Activated CD4-positive, alpha-beta T cell treated with anti-CD3 and anti-CD28 coated beads, Interleukin-10, Interleukin-2, amounts not matched to agents 100 ng/mL and 50 ng/mL, durations not matched to agents 16 hours and 8 hours (primary cell): Measurements from ENCODE around the gene NDST1.
A peak's percentile ranks its signal among the peaks of the same experiment; 100 is the strongest.

Experiments
- DNase-seq: peaks from one replicate; pipeline ENCODE4 v3.0.0-alpha.2; 2020

The NDST1 gene

DNA sequence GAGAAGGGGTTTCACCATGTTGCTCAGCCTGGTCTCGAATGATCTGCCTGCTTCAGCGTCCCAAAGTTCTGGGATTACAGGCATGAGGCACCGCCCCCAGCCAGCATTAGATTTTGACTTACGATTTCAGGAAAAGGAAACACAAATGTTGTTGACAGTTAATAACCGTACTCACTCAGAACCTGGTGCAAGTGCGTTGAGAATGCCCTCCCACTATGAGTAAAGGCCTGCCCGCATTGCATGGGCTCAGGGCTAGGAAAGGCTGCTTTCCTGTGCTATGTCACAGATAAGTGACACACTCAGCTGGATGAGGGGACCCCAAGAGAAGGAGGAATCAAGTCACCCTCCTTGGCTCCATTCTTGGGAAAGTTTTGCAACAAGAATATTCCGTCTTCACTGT is 42.4 kb downstream of the NDST1 start:
- no peak for DNase-seq

DNA sequence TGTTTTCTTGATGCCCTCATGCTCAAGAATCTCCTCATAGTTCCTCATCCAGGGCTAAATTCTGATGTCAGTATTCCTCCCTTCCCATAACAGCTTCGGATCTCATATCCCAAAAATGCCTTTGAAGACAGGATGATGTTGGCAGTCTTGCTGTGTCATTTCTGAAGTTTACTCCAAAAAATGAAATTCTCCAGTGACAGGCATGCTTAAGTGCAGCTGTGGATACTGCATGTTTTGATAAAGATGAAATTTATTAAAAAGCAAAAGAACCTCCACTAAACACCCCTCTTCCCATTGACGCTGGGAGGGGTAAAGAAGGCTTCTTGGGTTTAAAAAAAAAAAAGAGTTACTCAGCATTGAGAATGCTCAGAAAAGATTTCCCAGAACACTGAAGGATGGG is 43.1 kb downstream of the NDST1 start:
- DNase-seq = no peak

- no peak for DNase-seq
Measured at GRCh38 chr5:150553402-150553801, 45.5 kb downstream of the NDST1 start.

- DNase-seq = no peak
Measured at GRCh38 chr5:150553911-150554310, 46.0 kb downstream of the NDST1 start.

DNA sequence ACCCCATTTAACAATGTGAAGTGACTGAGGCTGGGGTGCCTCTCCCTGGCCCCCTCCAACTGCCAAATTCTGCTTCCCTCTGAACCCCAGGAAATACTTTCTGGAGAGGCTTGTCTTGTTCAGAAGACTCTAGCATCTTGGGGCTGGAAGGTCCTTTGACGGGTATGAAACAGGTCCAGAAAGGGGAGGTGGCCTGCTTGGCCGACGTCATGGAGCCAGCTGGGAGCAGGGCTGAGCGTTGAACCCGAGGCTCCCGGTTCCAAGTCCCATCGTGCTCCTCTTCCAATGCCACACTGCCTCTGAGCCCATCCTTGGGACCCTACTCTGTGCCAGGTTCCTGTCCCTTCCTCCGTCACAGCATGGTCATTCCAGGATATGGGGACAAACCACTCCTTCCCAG is 46.9 kb downstream of the NDST1 start:
- DNase-seq = no peak

DNA sequence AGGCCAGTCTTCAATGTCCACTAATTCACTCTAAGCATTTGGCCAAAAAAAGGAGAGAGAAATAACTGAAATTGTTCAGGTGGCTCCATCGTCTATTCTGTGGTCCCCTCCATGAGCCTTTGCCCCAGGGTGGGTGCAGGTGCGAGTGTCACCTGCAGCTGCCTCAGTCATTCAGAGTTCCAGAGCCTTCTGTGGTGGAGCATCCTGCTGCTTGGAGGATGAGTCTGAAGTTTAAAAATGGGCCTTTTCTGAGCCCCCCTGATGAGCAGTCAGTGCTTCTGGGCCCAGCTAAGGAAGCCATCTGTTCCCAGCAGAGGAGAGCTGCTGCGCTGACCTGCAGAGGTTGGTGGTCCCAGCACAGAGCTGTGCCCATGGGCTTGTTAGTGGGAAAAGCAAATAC is 48.2 kb downstream of the NDST1 start:
- no peak for DNase-seq

DNA sequence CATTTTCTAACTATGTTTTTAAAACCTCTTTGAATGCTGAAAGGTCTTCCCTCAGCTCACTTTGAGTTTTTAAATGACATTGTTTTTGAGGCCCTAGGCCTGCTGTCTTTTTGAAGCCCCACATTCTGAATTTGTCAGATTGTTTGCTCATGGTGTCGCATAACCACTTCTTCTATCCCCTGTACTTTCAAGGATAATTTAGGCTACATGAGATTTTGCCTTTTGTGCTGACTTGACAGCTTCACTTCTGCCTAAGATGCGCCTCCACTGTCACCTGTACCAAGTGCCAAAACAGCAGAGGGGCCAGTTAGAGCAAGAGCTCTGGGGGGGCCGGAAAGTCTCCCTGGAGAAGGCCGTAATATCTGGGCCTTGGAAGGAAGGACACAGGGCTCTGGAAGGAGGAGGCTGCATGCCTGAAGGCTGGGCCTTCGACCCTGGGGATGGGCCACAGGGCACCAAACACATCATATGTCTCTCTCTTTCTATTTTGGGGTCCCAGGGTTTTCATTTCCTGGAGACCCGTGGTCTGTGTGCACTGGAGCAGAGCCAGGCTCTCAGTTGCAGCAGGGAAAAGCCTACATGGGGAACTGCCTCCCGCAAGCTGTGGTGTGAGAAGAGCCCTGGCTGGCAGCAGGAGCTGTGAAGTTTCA is 49.1 kb downstream of the NDST1 start:
- DNase-seq = no peak

GRCh38 chr5:150557509-150557872 is 49.6 kb downstream of the NDST1 start:
- no peak for DNase-seq

DNA sequence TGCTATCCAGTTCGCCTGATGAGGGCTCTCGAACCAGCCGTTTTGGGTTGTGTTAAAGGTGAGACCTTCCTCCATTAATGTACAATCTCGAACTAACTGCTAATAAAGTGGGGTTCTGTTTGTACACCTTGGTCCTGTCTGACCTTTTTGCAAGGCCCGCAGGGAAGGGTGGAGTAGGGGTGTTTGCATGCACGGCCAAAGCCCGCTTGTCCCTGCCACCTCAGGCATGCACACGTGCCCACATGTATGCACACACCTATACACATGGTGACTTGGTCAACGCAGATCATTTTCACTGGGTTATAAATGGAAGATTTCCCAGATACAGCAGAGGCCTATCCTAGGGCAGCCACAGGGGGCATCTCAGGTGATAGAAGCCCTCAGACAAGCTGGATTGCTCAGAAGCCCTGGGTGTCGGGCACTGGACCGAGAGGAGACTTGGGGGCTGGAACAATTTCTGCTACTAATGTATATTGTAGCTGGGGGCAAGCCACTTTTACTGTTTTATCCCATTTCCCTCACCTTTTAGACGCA is 50.2 kb downstream of the NDST1 start:
- no peak for DNase-seq

DNA sequence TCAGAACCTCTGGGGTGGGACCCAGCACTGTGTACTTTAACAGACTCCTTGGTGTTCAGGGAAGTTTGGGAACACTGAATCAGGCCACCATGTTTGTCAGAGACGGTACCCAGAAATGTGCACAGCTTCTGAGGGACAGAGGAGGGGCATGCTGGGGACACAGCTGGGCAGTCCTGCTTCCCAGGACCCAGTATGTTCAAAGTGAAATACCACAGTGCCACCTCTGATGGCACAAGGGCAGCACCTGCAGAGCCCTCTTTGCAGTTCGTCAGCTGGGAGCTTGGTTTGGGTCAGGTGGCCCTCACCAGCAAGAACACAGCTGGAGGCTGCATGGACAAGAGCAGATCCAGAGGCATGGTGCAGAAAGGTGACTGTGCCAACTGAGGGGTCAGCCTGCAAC is 51.2 kb downstream of the NDST1 start:
- DNase-seq = no peak

- no peak for DNase-seq
Measured at GRCh38 chr5:150559701-150560100, 51.8 kb downstream of the NDST1 start.

DNA sequence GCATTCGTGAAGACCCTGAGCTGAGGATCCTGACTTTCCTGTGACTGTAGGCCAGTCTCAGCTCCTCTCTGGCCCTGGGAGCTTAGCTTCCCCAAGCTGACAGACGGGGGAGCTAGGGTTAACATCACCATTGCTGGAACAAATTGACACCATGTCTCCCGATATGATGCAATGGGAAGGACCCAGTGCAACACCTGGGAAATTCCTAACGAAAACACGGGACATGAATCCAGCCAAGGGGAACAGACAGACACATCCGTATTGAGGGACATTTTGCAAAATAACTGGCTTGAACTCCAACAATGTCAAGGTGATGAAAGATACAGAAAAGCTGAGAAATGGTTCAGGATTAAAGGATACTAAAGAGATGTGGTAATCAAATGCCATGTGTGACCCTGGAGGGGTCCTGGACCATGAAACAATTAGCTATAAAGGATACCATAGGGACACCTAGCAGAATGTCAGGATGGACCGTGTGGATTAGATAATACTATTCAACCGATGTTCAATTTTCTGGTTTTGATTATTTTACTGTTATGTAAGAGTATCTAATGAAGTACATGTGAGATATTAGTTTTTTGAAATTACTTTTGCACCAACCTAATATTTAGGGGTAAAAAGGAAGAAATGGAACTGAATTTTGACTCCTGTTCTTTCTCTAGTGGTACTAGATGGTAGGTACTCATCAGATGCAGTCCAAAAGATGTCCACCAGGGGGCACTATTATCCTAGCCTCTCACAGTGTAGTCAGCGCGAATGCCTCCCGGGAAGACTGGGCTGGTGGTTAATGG is 52.7 kb downstream of the NDST1 start:
- peak; percentile 85 for DNase-seq

DNA sequence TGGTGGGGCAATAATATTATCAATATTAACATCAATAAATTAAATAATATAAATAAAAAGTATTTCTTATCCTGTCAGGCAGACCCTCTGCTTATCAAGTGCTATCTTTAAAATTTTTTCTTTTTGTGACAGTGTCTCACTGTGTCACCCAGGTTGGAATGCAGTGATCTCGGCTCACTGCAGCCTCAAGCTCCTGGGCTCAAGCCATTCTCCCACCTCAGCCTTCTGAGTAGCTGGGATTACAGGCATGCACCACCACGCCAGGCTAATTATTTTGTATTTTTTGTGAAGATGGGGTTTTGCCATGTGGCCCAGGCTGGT is 53.2 kb downstream of the NDST1 start:
- no peak for DNase-seq

DNA sequence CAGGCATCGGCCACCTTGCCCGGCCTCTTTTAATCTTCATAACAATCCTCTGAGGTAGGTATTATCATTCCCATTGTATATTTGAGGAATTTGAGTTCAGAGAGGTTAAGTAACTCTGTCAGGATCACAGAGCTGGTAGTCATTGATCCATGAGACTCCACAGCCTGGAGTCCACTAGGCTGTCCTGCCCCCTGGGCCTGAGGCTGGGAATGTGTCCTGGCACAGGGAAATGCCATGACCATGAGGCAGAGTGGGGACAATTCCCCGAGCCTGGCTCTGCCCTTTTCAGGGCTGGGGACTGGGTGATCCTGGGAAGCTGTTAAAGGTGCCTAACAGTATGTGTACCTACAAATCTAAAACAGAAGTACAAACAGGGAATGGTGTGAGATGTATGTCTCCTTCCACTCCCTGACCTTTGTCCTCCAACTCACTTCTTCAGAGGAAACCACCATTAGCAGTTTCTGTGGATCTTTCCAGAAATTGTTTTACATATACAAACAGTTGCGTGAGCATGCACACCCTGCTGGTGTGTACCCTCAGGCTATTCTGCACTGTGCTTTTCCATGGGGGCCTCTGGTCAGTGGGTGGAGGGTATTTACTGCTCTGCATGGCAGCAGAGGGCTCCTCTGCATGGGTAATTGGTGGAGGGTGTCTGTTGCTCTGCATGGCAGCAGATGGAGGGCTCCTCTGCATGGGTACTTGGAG is 53.8 kb downstream of the NDST1 start:
- no peak for DNase-seq

GRCh38 chr5:150562832-150563231 is 54.9 kb downstream of the NDST1 start:
- peak; percentile 35 for DNase-seq

GRCh38 chr5:150565868-150566267 is 57.9 kb downstream of the NDST1 start:
- no peak for DNase-seq

GRCh38 chr5:150567031-150567717 is 59.2 kb downstream of the NDST1 start:
- DNase-seq = no peak

- no peak for DNase-seq
Measured at GRCh38 chr5:150568663-150569062, 60.7 kb downstream of the NDST1 start.

- no peak for DNase-seq
Measured at GRCh38 chr5:150570333-150570732, 62.4 kb downstream of the NDST1 start.

- DNase-seq = no peak
Measured at GRCh38 chr5:150571836-150572235, 63.9 kb downstream of the NDST1 start.

DNA sequence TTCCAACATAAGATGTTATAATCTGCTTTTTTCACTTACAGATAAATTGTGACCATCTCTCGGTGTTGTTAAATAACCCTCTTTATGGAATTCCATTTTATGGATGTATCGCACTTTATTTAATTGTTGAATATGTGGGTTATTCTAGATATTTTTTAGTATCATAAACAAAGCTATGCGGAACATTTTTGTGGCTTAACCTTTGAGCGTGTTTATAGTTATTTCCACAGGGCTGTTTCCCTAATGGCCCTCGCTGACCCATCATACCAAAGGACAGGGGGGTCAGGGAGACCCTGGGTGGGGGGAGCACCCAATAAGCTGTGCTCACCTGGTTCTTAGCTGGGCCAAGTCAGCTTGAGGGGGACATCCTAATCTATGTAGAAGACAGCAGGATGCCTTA is 65.3 kb downstream of the NDST1 start:
- DNase-seq = no peak

- DNase-seq = no peak
Measured at GRCh38 chr5:150573867-150574817, 66.2 kb downstream of the NDST1 start.
